ENCODE results near the gene ZNF618.

Gene ZNF618

GRCh38 chr9:114076237-114077161 is 200.4 kb downstream of the ZNF618 start:
- CTCF ChIA-PET = interaction anchor here (0.7 kb wide), 1 partner anchor 295 kb away, joined by 5 read pairs; no protein-coding TSS in a partner anchor
- POLR2A ChIA-PET (ENCODE audit: low non-redundant PET) = no interaction called here
- DNase-seq (ENCODE audit: low spot score) = no peak

GRCh38 chr9:114077162-114077837 is 201.2 kb downstream of the ZNF618 start:
- DNase-seq (ENCODE audit: low spot score) = no peak
- CTCF ChIA-PET = interaction anchor here (0.7 kb wide), 1 partner anchor 294 kb away, joined by 5 read pairs; no protein-coding TSS in a partner anchor
- POLR2A ChIA-PET (ENCODE audit: low non-redundant PET) = no interaction called here
- TF ChIP-seq CTCF (conservative IDR thresholded peaks at IDR 0.05; ENCODE audit: low read depth) = no peak
- H3K27ac ChIP-seq = no peak overlapping the region

More at GRCh38 chr9:114076237-114077161, 200.4 kb downstream of the ZNF618 start:
- TF ChIP-seq CTCF (conservative IDR thresholded peaks at IDR 0.05; ENCODE audit: low read depth) = no peak
- H3K27ac ChIP-seq = no peak overlapping the region

GRCh38 chr9:114078021-114078780 is 202.1 kb downstream of the ZNF618 start, which contains the start of gene AMBP:
TSS of gene AMBP (minus strand) at chr9:114078300. CDS start at chr9:114078209, 91 bp downstream.
- H3K27ac ChIP-seq = no peak within 1 kb of the TSS
- POLR2A ChIA-PET (ENCODE audit: low non-redundant PET) = no interaction called here
- TF ChIP-seq CTCF (conservative IDR thresholded peaks at IDR 0.05; ENCODE audit: low read depth) = no peak
- CTCF ChIA-PET = interaction anchor here (0.7 kb wide), 1 partner anchor 30 kb away, joined by 3 read pairs; no protein-coding TSS in a partner anchor
- no peak for DNase-seq (ENCODE audit: low spot score)

- DNase-seq (ENCODE audit: low spot score) = no peak
- CTCF ChIA-PET = interaction anchor here (0.7 kb wide), 1 partner anchor 29 kb away, joined by 3 read pairs; no protein-coding TSS in a partner anchor
- POLR2A ChIA-PET (ENCODE audit: low non-redundant PET) = no interaction called here
- H3K27ac ChIP-seq = no peak overlapping the region
- no peak for TF ChIP-seq CTCF (conservative IDR thresholded peaks at IDR 0.05; ENCODE audit: low read depth)
Observed at GRCh38 chr9:114078781-114079156, 202.7 kb downstream of the ZNF618 start.

GRCh38 chr9:114080195-114080772 is 204.2 kb downstream of the ZNF618 start:
- DNase-seq (ENCODE audit: low spot score) = no peak
- ChIA-PET POLR2A (ENCODE audit: low non-redundant PET) (no interaction called here), CTCF (interaction anchor here (0.9 kb wide), 1 partner anchor 211 kb away, joined by 3 read pairs; no protein-coding TSS in a partner anchor)
- TF ChIP-seq CTCF (conservative IDR thresholded peaks at IDR 0.05; ENCODE audit: low read depth) = no peak
- H3K27ac ChIP-seq = no peak overlapping the region
